HCT116 (cell line): ENCODE results near the gene CPT1A. TPM values are rescaled to one million over a fixed set of nuclear protein-coding genes. Genes with fewer than 3 reads are reported as not detected.

Experiments
- ATAC-seq: fragments of 200-7000 bp; cut with Tn5 transposase; 2 replicates; pipeline ENCODE4 v1.9.1; 2020; ENCODE audit warnings: mild to moderate bottlenecking, moderate library complexity
- BruUV-seq: library from RNA; stranded (reverse); fragments of 400-500 nt; replicated peaks from 2 replicates; lab custom pipeline; 2021; lab: Mats Ljungman, UMichigan
- CTCF ChIA-PET: fragments of 300-600 bp; sonication (Branson Sonifier 250); formaldehyde crosslinking; loops from one replicate; lab custom pipeline; 2021; ENCODE audit warnings: antibody characterized with exemption; lab: Charles Lee
- POLR2A ChIA-PET: fragments of 300-600, 350-600 bp; sonication (Branson Sonifier 250); formaldehyde crosslinking; loops from one replicate; lab custom pipeline; 2021; ENCODE audit warnings: antibody characterized with exemption; lab: Charles Lee
- RAD21 ChIA-PET, 2 experiments: fragments of 300-600 bp; sonication (Branson Sonifier 250); formaldehyde crosslinking; loops; one replicate each; lab custom pipeline; 2023; ENCODE audit warnings: low total read pairs in 2 of 2; ENCODE audit not compliant: uncharacterized antibody in 2 of 2, unreplicated experiment in 2 of 2, low non-redundant PET in 1 of 2; lab: Charles Lee
- DNase-seq: peaks from one replicate; pipeline ENCODE4 v3.0.0-alpha.2; 2010; ENCODE audit warnings: low read depth, low spot score
- H2AFZ ChIP-seq: fragments of 200-600 bp; shearing (Covaris generic), sonication (generic); 2 replicates; pipeline ENCODE4 v1.6.1; 2017; ENCODE audit warnings: low read depth, mixed run types, mixed read lengths, antibody characterized with exemption, low read length; ENCODE audit not compliant: poor library complexity, severe bottlenecking
- H3K27ac ChIP-seq: 2 replicates; pipeline ENCODE4 v1.5.1; 2012; ENCODE audit warnings: low read depth, low read length
- H3K27me3 ChIP-seq: fragments of 200-600 bp; sonication (generic); 2 replicates; pipeline ENCODE4 v1.6.1; 2016; ENCODE audit warnings: mixed run types, low read length, mixed read lengths; ENCODE audit not compliant: insufficient read depth
- H3K36me3 ChIP-seq, 2 experiments: fragments of 200-500 bp in 1 of 2; fragments of 200-600 bp in 1 of 2; sonication (Bioruptor generic) in 1 of 2; sonication (generic) in 1 of 2; 2 replicates each; pipeline versions ENCODE4 v1.5.1 to v1.6.1; 2014 to 2016; ENCODE audit warnings: low read length in 2 of 2, inconsistent platforms in 1 of 2, mixed read lengths in 1 of 2, mixed run types in 1 of 2; ENCODE audit not compliant: insufficient read depth in 2 of 2, control insufficient read depth in 1 of 2
- H3K4me1 ChIP-seq, 2 experiments: fragments of 200-600 bp in 1 of 2; sonication (generic) in 1 of 2; 2 replicates each; pipeline versions ENCODE4 v1.5.1 to v1.6.1; 2012 to 2017; ENCODE audit warnings: low read length in 2 of 2, inconsistent platforms in 1 of 2, mild to moderate bottlenecking in 1 of 2, mixed read lengths in 1 of 2, mixed run types in 1 of 2, moderate library complexity in 1 of 2; ENCODE audit not compliant: insufficient read depth in 2 of 2, control insufficient read depth in 1 of 2
- H3K4me2 ChIP-seq: fragments of 200-600 bp; sonication (generic); 2 replicates; pipeline ENCODE4 v1.6.1; 2017; ENCODE audit warnings: mixed run types, low read length, mixed read lengths
- H3K4me3 ChIP-seq, 2 experiments: fragments of 200-600 bp in 1 of 2; sonication (generic) in 1 of 2; replicated peaks in 1 of 2; 2 replicates each; pipeline ENCODE4 v1.5.1; 2011 to 2016; ENCODE audit warnings: low read length in 2 of 2, control low read depth in 1 of 2, low read depth in 1 of 2, mild to moderate bottlenecking in 1 of 2, mixed read lengths in 1 of 2, mixed run types in 1 of 2
- H3K79me2 ChIP-seq: fragments of 200-600 bp; sonication (generic); 2 replicates; pipeline ENCODE4 v1.6.1; 2017; ENCODE audit warnings: mild to moderate bottlenecking, mixed run types, low read length, moderate library complexity, mixed read lengths; ENCODE audit not compliant: insufficient read depth
- H3K9ac ChIP-seq: fragments of 200-600 bp; sonication (generic); 2 replicates; pipeline ENCODE4 v1.6.1; 2016; ENCODE audit warnings: low read length, mixed read lengths
- H3K9me2 ChIP-seq: fragments of 200-600 bp; sonication (generic), shearing (Covaris generic); 2 replicates; pipeline ENCODE4 v1.6.1; 2017; ENCODE audit warnings: mixed run types, mild to moderate bottlenecking, moderate library complexity; ENCODE audit not compliant: insufficient read depth
- H3K9me3 ChIP-seq, 2 experiments: fragments of 200-500 bp in 1 of 2; fragments of 200-600 bp in 1 of 2; sonication (Bioruptor generic) in 1 of 2; sonication (generic) in 1 of 2; 2 replicates each; pipeline ENCODE4 v1.6.1; 2014 to 2017; ENCODE audit warnings: low read length in 2 of 2, mixed read lengths in 2 of 2, inconsistent platforms in 1 of 2, low read depth in 1 of 2, mild to moderate bottlenecking in 1 of 2, mixed run types in 1 of 2, moderate library complexity in 1 of 2; ENCODE audit not compliant: control insufficient read depth in 1 of 2, insufficient read depth in 1 of 2
- H4K20me1 ChIP-seq: fragments of 200-600 bp; sonication (generic), shearing (Covaris generic); 2 replicates; pipeline ENCODE4 v1.6.1; 2017; ENCODE audit warnings: mixed run types, mild to moderate bottlenecking, moderate library complexity; ENCODE audit not compliant: insufficient read depth
- ATF3 ChIP-seq: IDR thresholded peaks from 2 replicates; pipeline ENCODE4 v1.6.1; 2012
- ELF1 ChIP-seq: IDR thresholded peaks from 2 replicates; pipeline ENCODE4 v1.6.1; 2012; ENCODE audit warnings: low read depth, borderline replicate concordance
- EZH2phosphoT487 ChIP-seq: fragments of 200-600 bp; IDR thresholded peaks from 2 replicates; pipeline ENCODE4 v1.6.1; 2018; ENCODE audit warnings: antibody characterized with exemption, borderline replicate concordance
- REST ChIP-seq: IDR thresholded peaks from 2 replicates; pipeline ENCODE4 v1.6.1; 2012; ENCODE audit warnings: low read depth
- SIN3A ChIP-seq: IDR thresholded peaks from 2 replicates; pipeline ENCODE4 v1.6.1; 2012; ENCODE audit warnings: low read depth
- SP1 ChIP-seq: IDR thresholded peaks from 2 replicates; pipeline ENCODE4 v1.6.1; 2012; ENCODE audit warnings: low read depth
- TCF7L2 ChIP-seq: IDR thresholded peaks from 2 replicates; pipeline ENCODE4 v1.7.0; 2011; ENCODE audit warnings: borderline replicate concordance, inconsistent platforms; ENCODE audit not compliant: insufficient read depth, insufficient read length; ENCODE audit errors: extremely low read depth
- ZBTB33 ChIP-seq: IDR thresholded peaks from 2 replicates; pipeline ENCODE4 v1.6.1; 2011; ENCODE audit warnings: mild to moderate bottlenecking, low read length, moderate library complexity; ENCODE audit not compliant: insufficient replicate concordance; ENCODE audit errors: extremely low read depth
- ZNF274 ChIP-seq: fragments of 200-500 bp; sonication (Bioruptor generic); IDR thresholded peaks from 2 replicates; pipeline ENCODE4 v1.6.1; 2014; ENCODE audit warnings: mild to moderate bottlenecking, low read depth, low read length, inconsistent platforms
- intact Hi-C: fragments of 100-400 bp; cut with micrococcal nuclease; formaldehyde crosslinking; loops from 2 replicates; pipeline ENCODE4 v1.10.0; 2022
- total RNA-seq: library from RNA; stranded (reverse); gene quantifications from one replicate; pipeline ENCODE4 v1.2.1, GENCODE V29; 2021; ENCODE audit not compliant: unreplicated experiment

The CPT1A gene
- total RNA-seq, 1 experiment from 2014 or later = 54.4 TPM

- CTCF ChIA-PET = no interaction called here
- H2AFZ ChIP-seq = no peak overlapping the region
- H3K27ac ChIP-seq = no peak overlapping the region
- H3K36me3 ChIP-seq = no peaks in the 10 kb centered on the region
- H4K20me1 ChIP-seq = no peaks in the 10 kb centered on the region
- peaks cover 4 to 9% of the 10 kb centered on the region in 2 experiments; a peak in 1 of 4 replicates for H3K9me3 ChIP-seq
- no peaks in the 10 kb centered on the region for H3K27me3 ChIP-seq
- H3K9me2 ChIP-seq = no peaks in the 10 kb centered on the region
- H3K4me2 ChIP-seq = no peak overlapping the region
- RAD21 ChIA-PET = no interaction called here
- no peak for DNase-seq
- TF ChIP-seq SIN3A (no peak), TCF7L2 (no peak), EZH2phosphoT487 (no peak), REST (no peak), SP1 (no peak), ZBTB33 (no peak), ELF1 (no peak), ZNF274 (no peak), ATF3 (no peak)
- BruUV-seq = no TSS peak
- POLR2A ChIA-PET = no interaction called here
- H3K79me2 ChIP-seq = no peaks in the 10 kb centered on the region
- intact Hi-C loops = no loop called here
- no peak overlapping the region for H3K9ac ChIP-seq
- no peak for ATAC-seq
- H3K4me1 ChIP-seq = no peaks in the 10 kb centered on the region
- no peak overlapping the region for H3K4me3 ChIP-seq
These were observed 22.0 kb upstream of the CPT1A start for GRCh38 chr11:68863553-68864265.
